Lower leg skin (tissue), 3 donors: ENCODE data around the gene SPAG17.

Source experiments
- CTCF ChIP-seq, 3 donors: fragments of 450-650 bp; IDR thresholded peaks; one replicate each; pipeline ENCODE4 v1.5.1; 2016; ENCODE audit warnings: antibody characterized with exemption in 3 of 3, mild to moderate bottlenecking in 3 of 3, moderate library complexity in 2 of 3
- POLR2A ChIP-seq, 2 donors: fragments of 450-650 bp; IDR thresholded peaks; one replicate each; pipeline ENCODE4 v1.6.1; 2016 to 2017; ENCODE audit warnings: antibody characterized with exemption in 2 of 2, mild to moderate bottlenecking in 1 of 2, moderate library complexity in 1 of 2

GRCh38 chr1:118013336-118013735 is 171.7 kb downstream of the SPAG17 start:
- TF ChIP-seq CTCF (IDR thresholded peaks at IDR 0.05) (no peak), POLR2A (IDR thresholded peaks at IDR 0.05) (no peak)
